ENCODE data around the gene FZR1. TPM values are rescaled to one million over a fixed set of nuclear protein-coding genes. Genes with fewer than 3 reads are reported as not detected.
A peak's percentile ranks its signal among the peaks of the same experiment; 100 is the strongest.

FZR1 gene
- total RNA-seq, 2 donors from 2014 or later, result 56.7 to 65.1 TPM

- Mint-ChIP-seq H3K9me3 (no peaks in the 10 kb centered on the region), H3K27me3 (ENCODE audit: insufficient read depth) (peaks cover 15% of the 10 kb centered on the region), H3K4me3 (peak overlapping the region; percentile 73), H3K36me3 (ENCODE audit: low read depth) (peaks cover 2% of the 10 kb centered on the region), H3K4me1 (peaks cover 4% of the 10 kb centered on the region), H3K27ac (peak overlapping the region; percentile 88)
- 50 to 52% methylated on average over 4 to 9 of the region's 9 CpGs for WGBS, 2 experiments (ENCODE audit: insufficient coverage in 1 of 2, insufficient read length in 1 of 2)
- Histone ChIP-seq H3K4me1 (ENCODE audit: control insufficient read depth, insufficient read depth, low read length) (no peaks in the 10 kb centered on the region), H3K9me3 (ENCODE audit: control insufficient read depth, low read length) (no peaks in the 10 kb centered on the region), H3K27ac (ENCODE audit: low read depth, low read length) (no peak overlapping the region), H3K27me3 (ENCODE audit: control insufficient read depth, insufficient read depth, low read length, poor library complexity, severe bottlenecking) (no peaks in the 10 kb centered on the region), H3K4me3 (ENCODE audit: low read length) (peak overlapping the region; percentile 85), H3K9ac (ENCODE audit: extremely low read depth, low read length, poor library complexity, severe bottlenecking) (peak overlapping the region; percentile 38), H3K36me3 (ENCODE audit: control insufficient read depth, insufficient read depth, low read length) (no peaks in the 10 kb centered on the region)
- TF ChIP-seq CTCF (conservative IDR thresholded peaks at IDR 0.05), result no peak
- peak; percentile 47 for DNase-seq
Observed at GRCh38 chr19:3556423-3556977, 50.4 kb downstream of the FZR1 start.

- Mint-ChIP-seq H3K36me3 (ENCODE audit: low read depth) (peaks cover 2% of the 10 kb centered on the region), H3K9me3 (no peaks in the 10 kb centered on the region), H3K4me1 (peaks cover 4% of the 10 kb centered on the region), H3K27ac (peak overlapping the region; percentile 88), H3K4me3 (peak overlapping the region; percentile 73), H3K27me3 (ENCODE audit: insufficient read depth) (peaks cover 18% of the 10 kb centered on the region)
- Histone ChIP-seq H3K27ac (ENCODE audit: low read depth, low read length) (no peak overlapping the region), H3K27me3 (ENCODE audit: control insufficient read depth, insufficient read depth, low read length, poor library complexity, severe bottlenecking) (no peaks in the 10 kb centered on the region), H3K4me1 (ENCODE audit: control insufficient read depth, insufficient read depth, low read length) (no peaks in the 10 kb centered on the region), H3K4me3 (ENCODE audit: low read length) (peak overlapping the region; percentile 85), H3K36me3 (ENCODE audit: control insufficient read depth, insufficient read depth, low read length) (no peaks in the 10 kb centered on the region), H3K9me3 (ENCODE audit: control insufficient read depth, low read length) (no peaks in the 10 kb centered on the region), H3K9ac (ENCODE audit: extremely low read depth, low read length, poor library complexity, severe bottlenecking) (peak overlapping the region; percentile 38)
- DNase-seq, result peak; percentile 74
- WGBS, 2 experiments (ENCODE audit: insufficient coverage in 1 of 2, insufficient read length in 1 of 2), result 1 to 2% methylated on average over 16 to 60 of the region's 60 CpGs
- TF ChIP-seq CTCF (conservative IDR thresholded peaks at IDR 0.05), result no peak
Observed at GRCh38 chr19:3556978-3557460, 50.9 kb downstream of the FZR1 start.

- Histone ChIP-seq H3K27ac (ENCODE audit: low read depth, low read length) (no peak within 1 kb of the TSS), H3K27me3 (ENCODE audit: control insufficient read depth, insufficient read depth, low read length, poor library complexity, severe bottlenecking) (no peaks in the 10 kb centered on the region), H3K9me3 (ENCODE audit: control insufficient read depth, low read length) (no peaks in the 10 kb centered on the region), H3K36me3 (ENCODE audit: control insufficient read depth, insufficient read depth, low read length) (no peaks in the 10 kb centered on the region), H3K4me3 (ENCODE audit: low read length) (peak within 1 kb of the TSS; percentile 85), H3K9ac (ENCODE audit: extremely low read depth, low read length, poor library complexity, severe bottlenecking) (peak within 1 kb of the TSS; percentile 38), H3K4me1 (ENCODE audit: control insufficient read depth, insufficient read depth, low read length) (no peaks in the 10 kb centered on the region)
- Mint-ChIP-seq H3K27ac (peak within 1 kb of the TSS; percentile 88), H3K36me3 (ENCODE audit: low read depth) (peaks cover 2% of the 10 kb centered on the region), H3K4me1 (peaks cover 4% of the 10 kb centered on the region), H3K4me3 (peak within 1 kb of the TSS; percentile 73), H3K27me3 (ENCODE audit: insufficient read depth) (peaks cover 24% of the 10 kb centered on the region), H3K9me3 (no peaks in the 10 kb centered on the region)
- 1 to 2% methylated on average over 32 to 81 of the region's 81 CpGs for WGBS, 2 experiments (ENCODE audit: insufficient coverage in 1 of 2, insufficient read length in 1 of 2)
- peak; percentile 96 for DNase-seq
- TF ChIP-seq CTCF (conservative IDR thresholded peaks at IDR 0.05), result no peak
Observed at GRCh38 chr19:3557461-3558248, 51.5 kb downstream of the FZR1 start, which contains the start of gene MFSD12. MFSD12 (minus strand) TSS chr19:3557586; CDS start chr19:3557403, 183 bp downstream.
